Activated naive CD8-positive, alpha-beta T cell treated with anti-CD3 and anti-CD28 coated beads for 36 hours (primary cell): ENCODE measurements around the gene ELOVL3. TPM values are rescaled to one million over a fixed set of nuclear protein-coding genes. Genes with fewer than 3 reads are reported as not detected.
"Not testable (repeated sequence)": the region's sequence is repeated elsewhere in the genome, so short reads cannot be mapped to it uniquely, and the experiment has no call there.

Source experiments
- DNase-seq: peaks from one replicate; pipeline ENCODE4 v3.0.0; 2021
- H3K27ac Mint-ChIP-seq: one replicate; pipeline ENCODE4 v1.8.0; 2022; ENCODE audit warnings: mild to moderate bottlenecking, moderate library complexity, mixed read lengths
- H3K27me3 Mint-ChIP-seq: one replicate; pipeline ENCODE4 v1.8.0; 2022; ENCODE audit warnings: mild to moderate bottlenecking, mixed read lengths
- H3K36me3 Mint-ChIP-seq: one replicate; pipeline ENCODE4 v1.8.0; 2021; ENCODE audit warnings: mild to moderate bottlenecking, mixed read lengths
- H3K4me1 Mint-ChIP-seq: one replicate; pipeline ENCODE4 v1.8.0; 2021; ENCODE audit warnings: mixed read lengths
- H3K4me3 Mint-ChIP-seq: one replicate; pipeline ENCODE4 v1.8.0; 2022; ENCODE audit warnings: mild to moderate bottlenecking, moderate library complexity, mixed read lengths
- H3K9me3 Mint-ChIP-seq: one replicate; pipeline ENCODE4 v1.8.0; 2022; ENCODE audit warnings: mixed read lengths
- total RNA-seq, 2 experiments: library from RNA; stranded (reverse); gene quantifications; one replicate each; pipeline ENCODE4 v1.2.3, GENCODE V29; 2021

The ELOVL3 gene
- total RNA-seq: not detected

GRCh38 chr10:102225646-102226541, at the start of gene ELOVL3:
TSS of gene ELOVL3 (plus strand) at chr10:102226299. CDS start at chr10:102226549, 250 bp downstream.
- Mint-ChIP-seq H3K27me3 (peaks cover 57% of the 10 kb centered on the region), H3K4me3 (peak within 1 kb of the TSS; percentile 43), H3K36me3 (no peaks in the 10 kb centered on the region), H3K27ac (no peak within 1 kb of the TSS), H3K4me1 (peaks cover 11% of the 10 kb centered on the region), H3K9me3 (no peaks in the 10 kb centered on the region)
- peak; percentile 86 for DNase-seq

- Mint-ChIP-seq H3K9me3 (peaks cover 9% of the 10 kb centered on the region), H3K27ac (no peak overlapping the region), H3K27me3 (no peaks in the 10 kb centered on the region), H3K4me3 (no peak overlapping the region), H3K36me3 (peaks cover 6% of the 10 kb centered on the region), H3K4me1 (peaks cover 9% of the 10 kb centered on the region)
- DNase-seq: no peak
Measured at GRCh38 chr10:102184606-102185005, 41.5 kb upstream of the ELOVL3 start.

GRCh38 chr10:102185272-102185671, 40.8 kb upstream of the ELOVL3 start:
- Mint-ChIP-seq H3K4me3 (no peak overlapping the region), H3K9me3 (peaks cover 9% of the 10 kb centered on the region), H3K4me1 (peaks cover 12% of the 10 kb centered on the region), H3K27me3 (no peaks in the 10 kb centered on the region), H3K36me3 (peaks cover 6% of the 10 kb centered on the region), H3K27ac (no peak overlapping the region)
- DNase-seq: no peak

- Mint-ChIP-seq H3K27me3 (no peaks in the 10 kb centered on the region), H3K9me3 (peaks cover 9% of the 10 kb centered on the region), H3K27ac (no peak overlapping the region), H3K4me3 (no peak overlapping the region), H3K4me1 (peaks cover 12% of the 10 kb centered on the region), H3K36me3 (peaks cover 6% of the 10 kb centered on the region)
- DNase-seq: no peak
Measured at GRCh38 chr10:102185811-102186527, 40.1 kb upstream of the ELOVL3 start.

GRCh38 chr10:102188298-102188940, 37.7 kb upstream of the ELOVL3 start:
- no peak for DNase-seq
- Mint-ChIP-seq H3K4me1 (peaks cover 12% of the 10 kb centered on the region), H3K36me3 (peaks cover 7% of the 10 kb centered on the region), H3K27ac (no peak overlapping the region), H3K4me3 (no peak overlapping the region), H3K9me3 (peaks cover 19% of the 10 kb centered on the region), H3K27me3 (no peaks in the 10 kb centered on the region)

- peak; percentile 9 for DNase-seq
- peak overlapping the region; percentile 14 for H3K27ac Mint-ChIP-seq
- peaks cover 18% of the 10 kb centered on the region for H3K9me3 Mint-ChIP-seq
- not testable (repeated sequence) for H3K4me3 Mint-ChIP-seq, H3K36me3 Mint-ChIP-seq, H3K27me3 Mint-ChIP-seq
- H3K4me1 Mint-ChIP-seq: peaks cover 12% of the 10 kb centered on the region
Measured at GRCh38 chr10:102188941-102189898, 36.9 kb upstream of the ELOVL3 start.

- no peak for DNase-seq
- H3K36me3 Mint-ChIP-seq: peaks cover 1% of the 10 kb centered on the region
- peaks cover 13% of the 10 kb centered on the region for H3K4me1 Mint-ChIP-seq
- H3K9me3 Mint-ChIP-seq: peaks cover 9% of the 10 kb centered on the region
- no peak overlapping the region for H3K27ac Mint-ChIP-seq
- no peak overlapping the region for H3K4me3 Mint-ChIP-seq
- H3K27me3 Mint-ChIP-seq: no peaks in the 10 kb centered on the region
Measured at GRCh38 chr10:102191956-102192355, 34.1 kb upstream of the ELOVL3 start.

- Mint-ChIP-seq H3K9me3 (peaks cover 9% of the 10 kb centered on the region), H3K36me3 (peaks cover 1% of the 10 kb centered on the region), H3K27me3 (no peaks in the 10 kb centered on the region), H3K4me1 (peaks cover 6% of the 10 kb centered on the region), H3K27ac (no peak overlapping the region), H3K4me3 (no peak overlapping the region)
- no peak for DNase-seq
Measured at GRCh38 chr10:102195296-102195870, 30.7 kb upstream of the ELOVL3 start.

GRCh38 chr10:102196893-102197292, 29.2 kb upstream of the ELOVL3 start:
- H3K27ac Mint-ChIP-seq: peak overlapping the region; percentile 49

GRCh38 chr10:102198027-102198426, 28.1 kb upstream of the ELOVL3 start:
- Mint-ChIP-seq H3K36me3 (no peaks in the 10 kb centered on the region), H3K4me1 (peaks cover 11% of the 10 kb centered on the region), H3K4me3 (no peak overlapping the region), H3K27ac (no peak overlapping the region), H3K27me3 (no peaks in the 10 kb centered on the region), H3K9me3 (no peaks in the 10 kb centered on the region)
- no peak for DNase-seq

More at GRCh38 chr10:102196893-102197292, 29.2 kb upstream of the ELOVL3 start:
- peaks cover 3% of the 10 kb centered on the region for H3K9me3 Mint-ChIP-seq
- H3K27me3 Mint-ChIP-seq: no peaks in the 10 kb centered on the region
- DNase-seq: peak; percentile 11
- no peak overlapping the region for H3K4me3 Mint-ChIP-seq
- H3K36me3 Mint-ChIP-seq: peaks cover under 1% of the 10 kb centered on the region
- H3K4me1 Mint-ChIP-seq: peaks cover 6% of the 10 kb centered on the region

- peaks cover 8% of the 10 kb centered on the region for H3K9me3 Mint-ChIP-seq
- no peak overlapping the region for H3K27ac Mint-ChIP-seq
- H3K4me1 Mint-ChIP-seq: peaks cover 11% of the 10 kb centered on the region
- no peak for DNase-seq
- H3K4me3 Mint-ChIP-seq: no peak overlapping the region
- peaks cover 2% of the 10 kb centered on the region for H3K36me3 Mint-ChIP-seq
- peaks cover 3% of the 10 kb centered on the region for H3K27me3 Mint-ChIP-seq
Measured at GRCh38 chr10:102200751-102201640, 25.1 kb upstream of the ELOVL3 start.

- Mint-ChIP-seq H3K27ac (peak overlapping the region; percentile 3), H3K4me3 (no peak overlapping the region), H3K36me3 (peaks cover 2% of the 10 kb centered on the region), H3K27me3 (peaks cover 3% of the 10 kb centered on the region), H3K4me1 (peaks cover 5% of the 10 kb centered on the region), H3K9me3 (peaks cover 8% of the 10 kb centered on the region)
- no peak for DNase-seq
Measured at GRCh38 chr10:102202386-102202785, 23.7 kb upstream of the ELOVL3 start.

GRCh38 chr10:102208311-102209035, 17.6 kb upstream of the ELOVL3 start:
- Mint-ChIP-seq H3K27me3 (peaks cover 3% of the 10 kb centered on the region), H3K4me1 (no peaks in the 10 kb centered on the region), H3K36me3 (peaks cover 2% of the 10 kb centered on the region), H3K27ac (no peak overlapping the region), H3K4me3 (no peak overlapping the region), H3K9me3 (peaks cover 8% of the 10 kb centered on the region)
- DNase-seq: no peak
